Measurements from ENCODE around the gene ABCF1.

Gene ABCF1

GRCh38 chr6:30614044-30614842 is 43.0 kb downstream of the ABCF1 start:
- peak overlapping the region in 6 of 7 experiments; percentile 47 to 100 (median 96) for H3K4me3 ChIP-seq (ENCODE audit: control insufficient read depth in 1 of 7, extremely low read depth in 1 of 7, insufficient read depth in 4 of 7, low read depth in 2 of 7, low read length in 6 of 7)
- 62% methylated on average over 3 of the region's 8 CpGs for WGBS (ENCODE audit: insufficient coverage)
- no peaks in the 10 kb centered on the region for H3K9me3 ChIP-seq (ENCODE audit: control extremely low read depth in 1 of 5, control insufficient read depth in 4 of 5, insufficient read depth in 2 of 5, low read depth in 1 of 5, low read length in 4 of 5)
- peak in 1 of 3 donors; percentile 27 for DNase-seq
- CTCF ChIA-PET, result interaction anchor here (0.8 to 4.1 kb wide), 20 partner anchors 9 to 161 kb away, joined by 3 to 53 read pairs (median 4); partner anchors contain the start of genes ATAT1 and PRR3
- POLR2A ChIA-PET, result interaction anchor here (0.6 to 2.1 kb wide), 16 partner anchors 12 to 1051 kb away, joined by 3 to 21 read pairs (median 6); partner anchors contain the start of genes ABCF1, ATAT1, GNL1 and GPANK1
- H3K27me3 ChIP-seq (replicated peaks in 2 of 5; ENCODE audit: control insufficient read depth in 4 of 5, insufficient read depth in 5 of 5, low read length in 4 of 5), result no peaks in the 10 kb centered on the region
- H3K27ac ChIP-seq (ENCODE audit: insufficient read depth in 1 of 2, low read depth in 1 of 2, low read length in 2 of 2, poor library complexity in 1 of 2, severe bottlenecking in 2 of 2), result peak overlapping the region; percentile 100
- H3K36me3 ChIP-seq (ENCODE audit: control insufficient read depth in 4 of 4, insufficient read depth in 4 of 4, low read length in 3 of 4), result peaks cover 5 to 46% (median 14%) of the 10 kb centered on the region in 4 experiments
- peaks cover 18 to 45% (median 29%) of the 10 kb centered on the region in 4 experiments for H3K4me1 ChIP-seq (ENCODE audit: control extremely low read depth in 1 of 4, control insufficient read depth in 4 of 4, insufficient read depth in 4 of 4, low read length in 3 of 4)

GRCh38 chr6:30614843-30615218 is 43.6 kb downstream of the ABCF1 start:
- Histone ChIP-seq H3K36me3 (ENCODE audit: control insufficient read depth in 4 of 4, insufficient read depth in 4 of 4, low read length in 3 of 4) (peaks cover 0 to 46% (median 16%) of the 10 kb centered on the region in 4 experiments), H3K27ac (ENCODE audit: insufficient read depth in 1 of 2, low read depth in 1 of 2, low read length in 2 of 2, poor library complexity in 1 of 2, severe bottlenecking in 2 of 2) (peak overlapping the region; percentile 100), H3K27me3 (replicated peaks in 2 of 5; ENCODE audit: control insufficient read depth in 4 of 5, insufficient read depth in 5 of 5, low read length in 4 of 5) (no peaks in the 10 kb centered on the region), H3K4me3 (ENCODE audit: control insufficient read depth in 1 of 7, extremely low read depth in 1 of 7, insufficient read depth in 4 of 7, low read depth in 2 of 7, low read length in 6 of 7) (peak overlapping the region in 6 of 7 experiments; percentile 86 to 100 (median 100)), H3K9me3 (ENCODE audit: control extremely low read depth in 1 of 5, control insufficient read depth in 4 of 5, insufficient read depth in 2 of 5, low read depth in 1 of 5, low read length in 4 of 5) (no peaks in the 10 kb centered on the region), H3K4me1 (ENCODE audit: control extremely low read depth in 1 of 4, control insufficient read depth in 4 of 4, insufficient read depth in 4 of 4, low read length in 3 of 4) (peaks cover 18 to 45% (median 29%) of the 10 kb centered on the region in 4 experiments)
- WGBS (ENCODE audit: insufficient coverage), result no CpG with 5 or more reads among the region's 6 CpGs
- POLR2A ChIA-PET, result interaction anchor here (0.6 to 2.1 kb wide), 18 partner anchors 12 to 1050 kb away, joined by 3 to 21 read pairs (median 6); partner anchors contain the start of genes ABCF1, ATAT1, C6orf136 and GNL1
- DNase-seq, result peak; percentile 98 to 99 (median 99)
- CTCF ChIA-PET, result interaction anchor here (0.9 to 4.1 kb wide), 13 partner anchors 9 to 131 kb away, joined by 3 to 53 read pairs (median 4); partner anchors contain the start of gene ATAT1

DNA sequence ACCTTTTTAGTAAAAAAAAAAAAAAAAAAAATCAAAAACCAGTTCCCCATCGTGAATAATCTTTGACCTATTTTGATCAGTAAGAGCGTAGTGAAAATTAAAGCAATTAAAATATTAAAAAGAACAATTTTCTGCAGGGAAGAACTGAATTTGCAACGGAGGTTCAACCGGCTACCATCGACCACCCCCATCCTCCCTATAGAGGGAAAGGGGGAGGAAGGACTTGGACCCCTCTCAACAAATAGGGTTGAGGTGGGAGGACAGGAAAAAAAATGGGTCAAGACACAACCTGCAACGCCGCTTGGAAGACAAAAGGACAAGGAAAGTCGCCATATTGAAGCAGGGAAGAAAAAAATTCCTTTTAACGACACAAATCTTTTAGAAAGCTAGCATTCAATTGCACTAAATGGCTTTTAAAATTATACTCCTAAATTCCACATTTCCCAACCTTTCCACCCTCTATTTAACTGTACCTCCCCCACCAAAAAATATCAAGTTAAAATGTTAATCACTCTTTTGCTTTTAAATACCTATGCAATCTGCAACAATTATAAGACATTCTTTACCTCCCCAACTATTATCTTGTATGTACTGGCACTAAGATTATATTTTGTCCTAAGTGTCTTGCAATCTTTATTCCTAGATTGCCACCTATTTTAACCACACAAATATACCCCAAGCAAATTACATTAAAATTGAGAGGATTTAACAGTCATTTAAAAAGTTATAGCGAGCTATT is 44.1 kb downstream of the ABCF1 start:
- Histone ChIP-seq H3K36me3 (ENCODE audit: control insufficient read depth in 4 of 4, insufficient read depth in 4 of 4, low read length in 3 of 4) (peaks cover 0 to 43% (median 16%) of the 10 kb centered on the region in 4 experiments), H3K4me3 (ENCODE audit: control insufficient read depth in 1 of 7, extremely low read depth in 1 of 7, insufficient read depth in 4 of 7, low read depth in 2 of 7, low read length in 6 of 7) (peak overlapping the region in 6 of 7 experiments; percentile 86 to 100 (median 100)), H3K27me3 (replicated peaks in 2 of 5; ENCODE audit: control insufficient read depth in 4 of 5, insufficient read depth in 5 of 5, low read length in 4 of 5) (no peaks in the 10 kb centered on the region), H3K4me1 (ENCODE audit: control extremely low read depth in 1 of 4, control insufficient read depth in 4 of 4, insufficient read depth in 4 of 4, low read length in 3 of 4) (peaks cover 18 to 45% (median 29%) of the 10 kb centered on the region in 4 experiments), H3K27ac (ENCODE audit: insufficient read depth in 1 of 2, low read depth in 1 of 2, low read length in 2 of 2, poor library complexity in 1 of 2, severe bottlenecking in 2 of 2) (peak overlapping the region; percentile 100), H3K9me3 (ENCODE audit: control extremely low read depth in 1 of 5, control insufficient read depth in 4 of 5, insufficient read depth in 2 of 5, low read depth in 1 of 5, low read length in 4 of 5) (no peaks in the 10 kb centered on the region)
- ChIA-PET POLR2A (interaction anchor here (0.6 to 2.1 kb wide), 20 partner anchors 11 to 1049 kb away, joined by 3 to 21 read pairs (median 5); partner anchors contain the start of genes ABCF1, ATAT1, BAG6 and C6orf136), CTCF (interaction anchor here (0.7 to 4.1 kb wide), 13 partner anchors 9 to 132 kb away, joined by 3 to 53 read pairs (median 4); partner anchors contain the start of gene ATAT1)
- 3% methylated on average over 5 of the region's 10 CpGs for WGBS (ENCODE audit: insufficient coverage)
- peak; percentile 80 to 93 (median 91) for DNase-seq

- H3K9me3 ChIP-seq (ENCODE audit: control extremely low read depth in 1 of 5, control insufficient read depth in 4 of 5, insufficient read depth in 2 of 5, low read depth in 1 of 5, low read length in 4 of 5), result no peaks in the 10 kb centered on the region
- H3K4me3 ChIP-seq (ENCODE audit: control insufficient read depth in 1 of 7, extremely low read depth in 1 of 7, insufficient read depth in 4 of 7, low read depth in 2 of 7, low read length in 6 of 7), result peak overlapping the region; percentile 74 to 100 (median 100)
- ChIA-PET POLR2A (interaction anchor here (0.6 to 2.1 kb wide), 13 partner anchors 10 to 1036 kb away, joined by 3 to 21 read pairs (median 6); partner anchors contain the start of genes ABCF1, ATAT1, BAG6 and C6orf136), CTCF (interaction anchor here (0.7 to 4.1 kb wide), 7 partner anchors 10 to 129 kb away, joined by 3 to 53 read pairs (median 4); partner anchors contain the start of gene ATAT1)
- WGBS (ENCODE audit: insufficient coverage), result 0% methylated on average over 3 of the region's 10 CpGs
- peaks cover 18 to 45% (median 29%) of the 10 kb centered on the region in 4 experiments for H3K4me1 ChIP-seq (ENCODE audit: control extremely low read depth in 1 of 4, control insufficient read depth in 4 of 4, insufficient read depth in 4 of 4, low read length in 3 of 4)
- H3K36me3 ChIP-seq (ENCODE audit: control insufficient read depth in 4 of 4, insufficient read depth in 4 of 4, low read length in 3 of 4), result peaks cover 0 to 44% (median 20%) of the 10 kb centered on the region in 4 experiments
- peak overlapping the region; percentile 100 for H3K27ac ChIP-seq (ENCODE audit: insufficient read depth in 1 of 2, low read depth in 1 of 2, low read length in 2 of 2, poor library complexity in 1 of 2, severe bottlenecking in 2 of 2)
- peak; percentile 54 to 67 (median 61) for DNase-seq
- H3K27me3 ChIP-seq (replicated peaks in 2 of 5; ENCODE audit: control insufficient read depth in 4 of 5, insufficient read depth in 5 of 5, low read length in 4 of 5), result no peaks in the 10 kb centered on the region
Observed at GRCh38 chr6:30615958-30616810, 44.9 kb downstream of the ABCF1 start.

DNA sequence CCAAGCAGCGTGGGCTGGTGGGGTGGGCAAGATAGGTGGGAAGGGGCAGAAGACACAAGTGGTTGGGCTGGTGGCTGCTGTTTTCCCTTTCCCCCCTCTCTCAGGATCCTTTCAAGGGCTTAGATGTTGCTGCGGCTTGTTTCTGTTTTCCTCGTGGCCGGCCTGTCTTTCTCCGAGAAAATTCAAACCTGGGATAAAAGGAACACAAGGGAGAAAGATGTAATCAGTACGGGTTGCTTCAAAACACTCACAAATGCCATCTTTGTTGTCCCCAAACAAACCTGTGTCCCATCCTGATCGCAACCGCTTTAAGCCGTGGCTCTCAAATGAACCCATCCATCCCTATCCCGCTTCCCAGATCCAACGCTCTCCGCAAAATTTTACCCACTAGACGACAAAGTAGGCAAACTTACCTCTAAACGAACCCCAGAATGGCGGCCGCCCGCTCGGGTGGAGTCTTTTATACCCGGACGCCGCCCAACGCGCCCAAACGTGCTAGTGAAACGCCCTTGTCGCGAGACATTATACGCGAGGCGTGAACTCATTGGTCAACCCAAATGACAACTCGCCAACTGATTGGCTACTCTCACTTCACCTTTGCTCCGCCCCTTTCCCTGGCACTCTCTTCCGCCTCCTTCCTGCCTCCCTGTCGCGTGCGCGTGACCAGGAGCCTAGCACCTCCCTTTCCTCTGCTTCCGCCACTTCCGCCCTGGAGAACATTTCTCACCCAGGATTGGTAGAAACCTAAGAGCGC is 45.7 kb downstream of the ABCF1 start, which contains the start of gene PPP1R10:
TSS of gene PPP1R10 (minus strand) at position 433 of the 754 bp plus-strand sequence. CDS start 7,299 bp downstream, outside the sequence.
- H3K4me3 ChIP-seq (ENCODE audit: control insufficient read depth in 1 of 7, extremely low read depth in 1 of 7, insufficient read depth in 4 of 7, low read depth in 2 of 7, low read length in 6 of 7), result peak within 1 kb of the TSS; percentile 74 to 100 (median 100)
- 0% methylated on average over 35 of the region's 40 CpGs for WGBS (ENCODE audit: insufficient coverage)
- H3K27me3 ChIP-seq (replicated peaks in 2 of 5; ENCODE audit: control insufficient read depth in 4 of 5, insufficient read depth in 5 of 5, low read length in 4 of 5), result no peaks in the 10 kb centered on the region
- no peaks in the 10 kb centered on the region for H3K9me3 ChIP-seq (ENCODE audit: control extremely low read depth in 1 of 5, control insufficient read depth in 4 of 5, insufficient read depth in 2 of 5, low read depth in 1 of 5, low read length in 4 of 5)
- peak; percentile 100 for DNase-seq
- peaks cover 0 to 43% (median 23%) of the 10 kb centered on the region in 4 experiments for H3K36me3 ChIP-seq (ENCODE audit: control insufficient read depth in 4 of 4, insufficient read depth in 4 of 4, low read length in 3 of 4)
- ChIA-PET POLR2A (interaction anchor here (0.6 to 1.6 kb wide), 7 partner anchors 9 to 971 kb away, joined by 3 to 19 read pairs (median 5); partner anchors contain the start of gene ATAT1), CTCF (interaction anchor here (1.0 to 2.4 kb wide), 5 partner anchors 10 to 133 kb away, joined by 3 to 12 read pairs (median 7); partner anchors contain the start of gene ATAT1)
- H3K4me1 ChIP-seq (ENCODE audit: control extremely low read depth in 1 of 4, control insufficient read depth in 4 of 4, insufficient read depth in 4 of 4, low read length in 3 of 4), result peaks cover 18 to 42% (median 29%) of the 10 kb centered on the region in 4 experiments
- H3K27ac ChIP-seq (ENCODE audit: insufficient read depth in 1 of 2, low read depth in 1 of 2, low read length in 2 of 2, poor library complexity in 1 of 2, severe bottlenecking in 2 of 2), result peak within 1 kb of the TSS; percentile 100
